ENCODE results near the gene EFL1. TPM values are rescaled to one million over a fixed set of nuclear protein-coding genes. Genes with fewer than 3 reads are reported as not detected.
A peak's percentile ranks its signal among the peaks of the same experiment; 100 is the strongest.
"Not testable (repeated sequence)": the region's sequence is repeated elsewhere in the genome, so short reads cannot be mapped to it uniquely, and the experiment has no call there.

EFL1 gene
- total and polyA plus RNA-seq, 8 donors: 2.3 to 9.7 (median 7.3) TPM

DNA sequence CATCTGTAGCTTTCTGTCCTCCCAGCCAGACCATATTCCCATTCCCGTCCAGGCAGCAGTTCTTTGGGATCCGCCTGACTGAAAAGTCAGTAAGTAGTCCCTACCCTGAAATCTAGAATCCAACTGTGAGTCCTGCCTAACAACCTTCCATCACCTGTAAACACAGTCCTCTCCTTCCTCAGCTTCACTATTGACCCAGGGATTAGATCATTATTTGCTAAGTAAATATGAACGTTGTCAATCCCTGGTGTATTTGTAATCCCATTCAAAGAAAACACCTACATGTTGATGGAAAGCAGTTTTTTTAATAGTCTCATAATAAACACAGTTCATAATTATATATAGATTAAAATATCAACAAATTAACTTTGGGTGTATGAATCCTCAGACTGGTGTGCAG lies 816 bp upstream of the EFL1 start:
- TF ChIP-seq, protein P1, sequence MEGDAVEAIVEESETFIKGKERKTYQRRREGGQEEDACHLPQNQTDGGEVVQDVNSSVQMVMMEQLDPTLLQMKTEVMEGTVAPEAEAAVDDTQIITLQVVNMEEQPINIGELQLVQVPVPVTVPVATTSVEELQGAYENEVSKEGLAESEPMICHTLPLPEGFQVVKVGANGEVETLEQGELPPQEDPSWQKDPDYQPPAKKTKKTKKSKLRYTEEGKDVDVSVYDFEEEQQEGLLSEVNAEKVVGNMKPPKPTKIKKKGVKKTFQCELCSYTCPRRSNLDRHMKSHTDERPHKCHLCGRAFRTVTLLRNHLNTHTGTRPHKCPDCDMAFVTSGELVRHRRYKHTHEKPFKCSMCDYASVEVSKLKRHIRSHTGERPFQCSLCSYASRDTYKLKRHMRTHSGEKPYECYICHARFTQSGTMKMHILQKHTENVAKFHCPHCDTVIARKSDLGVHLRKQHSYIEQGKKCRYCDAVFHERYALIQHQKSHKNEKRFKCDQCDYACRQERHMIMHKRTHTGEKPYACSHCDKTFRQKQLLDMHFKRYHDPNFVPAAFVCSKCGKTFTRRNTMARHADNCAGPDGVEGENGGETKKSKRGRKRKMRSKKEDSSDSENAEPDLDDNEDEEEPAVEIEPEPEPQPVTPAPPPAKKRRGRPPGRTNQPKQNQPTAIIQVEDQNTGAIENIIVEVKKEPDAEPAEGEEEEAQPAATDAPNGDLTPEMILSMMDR (IDR thresholded peaks at IDR 0.05): no peak
- FAIRE-seq (no peak), DNase-seq (peak in 2 of 6 donors; percentile 11 to 19), ATAC-seq (peak; percentile 63 to 80 (median 73))
- WGBS, 2 donors: 12 to 13% methylated on average over 3 of the region's 3 CpGs
- peak overlapping the region in 3 of 4 donors; percentile 69 to 94 (median 92) for H3K4me3 ChIP-seq
- H3K9me3 ChIP-seq: no peaks in the 10 kb centered on the region
- H3K27me3 ChIP-seq: no peaks in the 10 kb centered on the region
- peaks cover 7 to 9% (median 7%) of the 10 kb centered on the region in 3 donors for H3K4me1 ChIP-seq
- peaks cover 0 to 6% (median 0%) of the 10 kb centered on the region in 3 donors for H3K36me3 ChIP-seq
- peak overlapping the region; percentile 66 to 79 (median 72) for H3K27ac ChIP-seq
- intact Hi-C loops (cut with DNase I): no loop called here

DNA sequence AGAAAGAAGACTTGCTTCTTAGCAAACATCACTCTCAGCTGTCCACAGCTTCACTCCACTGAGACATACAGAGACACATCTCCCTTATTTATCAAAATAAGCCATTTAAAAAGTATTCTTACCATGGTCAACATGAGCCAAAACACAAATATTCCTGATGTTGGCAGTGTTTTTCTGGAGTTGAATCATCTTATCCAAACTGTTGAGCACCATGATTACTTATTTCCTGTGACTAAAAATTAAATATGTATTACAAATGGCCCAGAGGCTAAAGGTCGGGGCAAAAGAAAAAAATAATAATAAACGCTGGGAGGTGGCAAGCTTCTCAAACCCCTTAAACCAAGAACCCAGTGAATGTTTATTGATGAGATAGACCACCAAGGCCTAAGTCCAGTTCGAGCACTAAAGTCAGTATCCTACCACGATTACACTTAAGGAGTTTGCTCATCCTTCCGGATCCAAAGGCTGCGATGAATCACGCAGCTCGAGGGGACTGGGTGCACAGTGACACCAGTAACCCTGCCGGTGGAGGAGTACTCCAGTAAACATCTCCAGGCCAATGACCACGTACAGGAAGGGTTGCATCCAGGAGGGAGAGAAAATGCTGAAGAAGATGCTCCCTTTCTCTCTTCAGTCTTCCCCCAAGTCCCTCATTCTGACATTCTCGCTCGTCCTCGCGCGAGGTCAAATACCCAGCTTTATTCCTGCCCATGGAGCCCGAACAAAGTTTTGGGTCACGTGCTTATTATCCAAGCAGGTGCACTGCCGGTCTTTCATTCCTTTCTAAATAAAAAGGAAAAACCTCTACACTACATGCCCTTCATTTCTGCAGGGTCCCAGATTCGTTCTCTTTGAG lies 740 bp downstream of the EFL1 start:
- H3K9me3 ChIP-seq; FAIRE-seq; H3K4me1 ChIP-seq; intact Hi-C loops (cut with DNase I); H3K27me3 ChIP-seq: not testable (repeated sequence)
- Histone ChIP-seq H3K27ac (peak overlapping the region; percentile 66 to 79 (median 72)), H3K36me3 (peaks cover 0 to 10% (median 0%) of the 10 kb centered on the region in 3 donors), H3K4me3 (peak overlapping the region; percentile 62 to 94 (median 80))
- ATAC-seq: peak; percentile 39 to 50 (median 41)
- DNase-seq: peak in 3 of 6 donors; percentile 22 to 56 (median 32)
- 1 to 2% methylated on average over 18 to 19 of the region's 19 CpGs for WGBS, 2 donors

DNA sequence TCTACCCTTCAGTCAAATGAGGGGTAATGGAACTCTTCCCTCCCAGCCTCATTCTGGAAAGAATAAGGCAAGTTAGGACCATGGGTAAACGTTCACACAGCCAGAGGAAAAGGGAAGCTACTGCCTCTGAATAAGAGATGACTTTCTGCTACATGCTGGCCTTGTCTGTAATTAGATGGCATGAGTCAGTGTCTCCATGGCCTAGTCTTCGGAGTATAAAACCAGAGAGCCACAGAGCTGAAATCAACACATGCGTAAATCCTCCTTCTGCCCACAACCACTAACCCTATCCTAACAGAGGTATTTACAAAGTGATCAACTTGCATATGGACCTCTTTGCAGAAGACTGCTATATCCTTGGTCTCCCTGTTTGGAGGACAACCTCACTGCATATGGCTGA lies 14.3 kb downstream of the EFL1 start:
- not testable (repeated sequence) for FAIRE-seq

DNA sequence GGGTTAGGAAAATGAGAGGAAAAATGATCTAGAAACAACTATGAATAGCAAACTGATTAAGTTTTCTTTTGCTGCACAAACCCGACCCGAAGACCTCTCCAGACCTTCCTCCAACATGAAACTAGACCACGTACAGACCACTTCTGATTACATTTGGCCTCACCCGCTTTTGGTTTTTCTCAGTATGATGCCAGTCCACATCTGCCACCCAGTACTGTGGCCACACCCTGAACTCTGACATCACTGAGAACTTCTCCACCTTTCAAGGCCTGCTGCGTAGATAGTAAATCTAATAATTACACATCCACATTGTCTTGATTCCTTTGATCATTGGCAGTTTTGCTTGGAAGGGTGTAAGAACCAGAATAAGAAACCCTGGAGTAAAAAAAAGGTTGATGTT lies 16.6 kb downstream of the EFL1 start:
- H3K27ac ChIP-seq; H3K9me3 ChIP-seq; H3K4me3 ChIP-seq; H3K36me3 ChIP-seq; H3K4me1 ChIP-seq; ATAC-seq; H3K27me3 ChIP-seq; intact Hi-C loops (cut with DNase I); DNase-seq; FAIRE-seq: not testable (repeated sequence)
- 89 to 91% methylated on average over 5 of the region's 5 CpGs for WGBS, 2 donors

More for the DNA sequence above, 14.3 kb downstream of the EFL1 start:
- H3K4me1 ChIP-seq; DNase-seq; ATAC-seq; H3K36me3 ChIP-seq; H3K4me3 ChIP-seq; H3K27ac ChIP-seq; intact Hi-C loops (cut with DNase I); H3K27me3 ChIP-seq; H3K9me3 ChIP-seq: not testable (repeated sequence)
- WGBS, 2 donors: 85 to 89% methylated on average over 3 of the region's 3 CpGs

DNA sequence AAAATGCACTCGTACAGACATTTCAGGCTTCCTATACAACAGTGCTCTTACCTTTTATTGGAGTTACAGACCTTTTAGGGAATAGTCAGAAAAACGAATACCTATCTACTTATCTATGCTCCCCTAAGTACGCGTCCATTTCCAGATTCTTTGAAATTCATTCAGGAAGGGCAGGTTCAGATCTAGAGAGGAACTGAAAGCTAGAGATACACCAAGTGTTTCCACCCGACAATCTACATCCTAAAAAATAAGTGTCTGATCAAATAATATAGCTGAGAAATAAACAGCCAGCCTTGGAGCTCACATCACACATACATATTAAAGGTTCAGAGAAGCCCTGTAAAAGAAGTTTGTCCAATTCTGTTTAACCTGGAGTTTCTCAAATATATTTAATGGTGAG lies 18.9 kb downstream of the EFL1 start:
- H3K4me3 ChIP-seq; H3K27me3 ChIP-seq; ATAC-seq; H3K4me1 ChIP-seq; H3K9me3 ChIP-seq; DNase-seq; H3K36me3 ChIP-seq; FAIRE-seq; H3K27ac ChIP-seq; intact Hi-C loops (cut with DNase I): not testable (repeated sequence)
- WGBS, 2 donors: 75 to 76% methylated on average over 3 of the region's 5 CpGs

DNA sequence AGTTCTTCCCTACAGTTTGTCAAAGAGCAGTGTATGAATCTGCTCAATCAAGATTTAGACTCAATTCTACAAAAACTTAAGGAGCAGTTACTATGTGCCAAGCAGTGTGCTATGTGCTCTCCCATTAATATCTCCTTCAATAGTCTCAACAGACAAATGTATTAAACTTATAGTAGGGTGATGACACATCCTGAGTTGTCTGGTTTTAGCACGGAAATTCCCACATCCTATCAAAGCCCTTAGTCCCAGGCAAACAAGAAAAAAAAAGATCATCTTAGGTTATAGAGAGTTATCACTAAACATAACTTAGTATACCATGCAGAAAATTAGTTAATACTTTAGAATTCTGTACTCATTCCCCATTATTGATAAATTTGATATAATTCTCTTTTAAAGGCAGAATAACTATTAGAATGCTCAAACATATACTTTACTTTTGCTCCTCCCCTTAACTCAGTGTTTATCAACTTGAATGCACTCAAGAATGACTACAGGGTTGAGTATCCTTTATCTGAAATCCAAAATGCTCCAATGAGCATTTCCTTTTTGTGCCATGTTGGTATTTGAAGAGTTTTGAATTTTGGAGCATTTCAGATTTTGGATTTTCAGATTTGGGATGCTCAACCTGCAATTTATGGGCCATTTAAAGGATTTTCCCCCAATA lies 20.6 kb downstream of the EFL1 start:
- DNase-seq; H3K27me3 ChIP-seq; H3K9me3 ChIP-seq; ATAC-seq; FAIRE-seq; H3K4me3 ChIP-seq; H3K27ac ChIP-seq; intact Hi-C loops (cut with DNase I); H3K36me3 ChIP-seq; H3K4me1 ChIP-seq: not testable (repeated sequence)
- 90 to 92% methylated on average over 1 of the region's 1 CpG for WGBS, 2 donors

DNA sequence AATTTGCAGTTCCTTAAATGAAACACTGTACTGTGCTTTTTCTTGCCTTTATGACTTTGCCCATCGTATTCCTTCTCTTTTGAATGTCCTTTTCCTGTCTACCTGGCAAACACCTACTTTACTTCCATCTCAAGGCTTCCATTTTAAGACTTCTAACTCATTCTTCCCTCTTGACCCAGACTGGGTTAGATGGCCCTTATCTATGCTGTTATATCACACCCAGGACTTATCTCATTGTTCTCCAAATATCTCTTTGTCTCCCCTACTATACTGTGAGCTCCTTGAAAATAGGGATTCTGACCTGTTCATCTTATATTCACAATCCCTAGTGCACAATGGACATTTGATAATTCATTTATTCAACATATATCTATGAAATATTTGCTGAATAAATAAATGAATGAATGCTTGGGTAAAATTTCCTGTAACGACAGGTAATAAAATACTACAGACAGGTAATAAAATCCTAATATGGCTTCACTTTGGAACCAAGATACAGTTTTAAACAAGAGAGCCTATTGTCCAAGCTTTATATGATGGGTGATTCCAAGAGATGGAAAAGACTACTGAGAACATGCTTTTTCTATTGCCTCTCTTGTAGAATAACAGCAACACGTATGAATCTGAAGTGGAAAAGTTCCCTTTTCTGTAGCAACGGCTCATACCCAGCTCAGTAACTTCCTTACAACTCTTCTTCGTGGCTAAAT lies 22.7 kb downstream of the EFL1 start:
- no peak for ATAC-seq
- DNase-seq: no peak
- TF ChIP-seq, protein P1 (IDR thresholded peaks at IDR 0.05): no peak
- H3K27ac ChIP-seq: no peak overlapping the region
- H3K27me3 ChIP-seq: no peaks in the 10 kb centered on the region
- H3K36me3 ChIP-seq: peaks cover 0 to 6% (median 0%) of the 10 kb centered on the region in 3 donors
- 81 to 88% methylated on average over 5 of the region's 5 CpGs for WGBS, 2 donors
- H3K4me3 ChIP-seq: no peak overlapping the region
- no peaks in the 10 kb centered on the region for H3K9me3 ChIP-seq
- FAIRE-seq: no peak
- no peaks in the 10 kb centered on the region for H3K4me1 ChIP-seq
- intact Hi-C loops (cut with DNase I): no loop called here

DNA sequence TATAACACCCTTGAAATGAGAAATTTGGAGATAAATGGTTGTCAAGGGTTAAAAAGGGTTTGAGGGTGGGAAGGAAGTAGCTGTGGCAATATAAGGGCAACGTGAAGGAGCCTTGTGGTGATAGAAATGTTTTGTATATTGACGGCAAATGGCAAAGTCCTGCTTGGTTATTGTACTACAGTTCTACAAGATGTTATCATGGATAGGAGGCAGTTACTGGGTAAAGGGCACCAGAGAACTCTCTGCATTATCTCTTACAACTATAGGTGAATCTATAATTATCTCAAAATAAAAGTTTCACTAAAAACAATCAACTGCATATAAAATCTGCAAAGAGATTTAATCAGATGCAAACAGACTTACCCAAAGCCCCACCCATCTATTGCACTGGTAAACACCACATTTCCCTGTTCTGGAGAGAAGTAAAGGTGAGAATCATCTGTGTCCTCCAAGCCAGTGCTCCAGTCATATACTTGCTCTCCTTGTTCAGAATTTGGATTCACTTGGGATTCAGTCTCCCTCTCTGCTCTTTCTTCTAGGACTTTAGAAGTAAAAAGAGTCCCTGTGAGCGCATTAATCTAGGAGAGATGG lies 24.5 kb downstream of the EFL1 start:
- ATAC-seq; intact Hi-C loops (cut with DNase I): not testable (repeated sequence)

More for the DNA sequence above, 24.5 kb downstream of the EFL1 start:
- DNase-seq, H3K27me3 ChIP-seq, H3K27ac ChIP-seq, H3K4me3 ChIP-seq, H3K4me1 ChIP-seq, H3K36me3 ChIP-seq, H3K9me3 ChIP-seq, FAIRE-seq: not testable (repeated sequence)
- 48 to 56% methylated on average over 2 of the region's 3 CpGs for WGBS, 2 donors
